ENCODE results near the gene HIGD2B.
"Not testable (repeated sequence)": the region's sequence is repeated elsewhere in the genome, so short reads cannot be mapped to it uniquely, and the experiment has no call there.

HIGD2B gene

GRCh38 chr15:72680931-72681330 lies 5.1 kb downstream of the HIGD2B start:
- DNase-seq (ENCODE audit: low read depth in 2 of 2, low spot score in 1 of 2), result no peak

GRCh38 chr15:72676838-72677237 lies 9.1 kb downstream of the HIGD2B start:
- no peak for DNase-seq (ENCODE audit: low read depth in 2 of 2, low spot score in 1 of 2)

GRCh38 chr15:72671525-72671924 lies 14.5 kb downstream of the HIGD2B start:
- DNase-seq (ENCODE audit: low read depth in 2 of 2, low spot score in 1 of 2), result no peak

- DNase-seq (ENCODE audit: low read depth in 2 of 2, low spot score in 1 of 2), result peak; percentile 29 to 40
Measured at GRCh38 chr15:72670656-72671352, 15.2 kb downstream of the HIGD2B start.

- DNase-seq (ENCODE audit: low read depth in 2 of 2, low spot score in 1 of 2), result not testable (repeated sequence)
Measured at GRCh38 chr15:72669803-72670202, 16.2 kb downstream of the HIGD2B start.

DNA sequence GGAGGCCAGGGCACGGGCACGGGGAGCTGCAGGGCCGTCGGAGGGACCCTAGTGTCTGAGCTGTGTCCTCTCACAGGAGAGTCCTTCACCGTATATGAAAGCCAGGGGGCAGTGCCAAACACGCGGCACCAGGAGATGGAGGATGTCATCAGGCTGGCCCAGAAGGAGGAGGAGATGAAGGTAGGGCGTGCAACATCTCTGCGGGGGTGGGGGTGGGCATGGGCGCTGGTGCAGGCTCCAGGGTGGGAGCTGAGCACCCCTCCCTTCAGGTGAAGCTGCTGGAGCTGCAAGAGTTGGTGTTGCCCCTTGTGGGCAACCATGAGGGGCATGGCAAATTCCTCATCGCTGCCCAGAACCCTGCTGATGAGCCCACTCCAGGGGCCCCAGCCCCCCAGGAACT lies 20.3 kb downstream of the HIGD2B start:
- not testable (repeated sequence) for DNase-seq (ENCODE audit: low read depth in 2 of 2, low spot score in 1 of 2)

DNA sequence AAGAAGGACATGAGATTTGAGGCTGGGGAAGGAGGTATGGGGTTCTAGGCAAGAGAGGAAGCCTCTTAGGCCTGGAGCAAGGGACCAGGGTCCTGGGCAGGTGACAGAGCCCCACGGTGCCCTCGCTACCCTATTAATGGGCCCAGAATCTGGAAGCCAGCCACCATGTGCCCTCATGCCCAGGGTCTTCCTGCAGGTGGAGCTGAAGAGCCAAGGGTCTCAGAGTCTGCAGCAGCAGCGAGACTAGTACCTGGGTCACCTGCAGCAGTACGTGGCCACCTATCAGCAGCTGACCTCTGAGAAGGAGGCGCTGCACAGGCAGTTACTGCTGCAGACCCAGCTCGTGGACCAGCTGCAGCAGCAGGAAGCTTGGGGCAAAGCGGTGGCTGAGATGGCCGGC lies 22.1 kb downstream of the HIGD2B start:
- not testable (repeated sequence) for DNase-seq (ENCODE audit: low read depth in 2 of 2, low spot score in 1 of 2)

DNA sequence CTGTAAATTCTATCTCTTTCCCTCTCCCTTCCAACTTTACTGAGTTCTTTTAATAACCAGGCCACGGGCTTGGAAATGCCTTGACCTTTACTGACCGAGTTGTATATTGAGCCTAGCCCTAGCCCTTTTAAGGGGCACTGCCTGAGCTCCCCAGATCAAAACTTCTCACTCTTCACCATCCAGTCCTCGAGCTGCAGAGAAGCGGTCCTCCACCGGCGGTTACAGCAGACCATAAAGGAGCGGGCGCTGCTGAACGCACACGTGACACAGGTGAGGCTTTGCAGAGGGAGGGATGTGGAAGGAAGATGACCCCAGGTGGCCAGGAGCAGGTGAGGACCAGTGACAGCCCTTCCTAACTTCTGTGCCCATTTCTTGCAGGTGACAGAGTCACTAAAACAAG lies 24.9 kb downstream of the HIGD2B start:
- not testable (repeated sequence) for DNase-seq (ENCODE audit: low read depth in 2 of 2, low spot score in 1 of 2)

GRCh38 chr15:72656014-72656413 lies 30.0 kb downstream of the HIGD2B start:
- DNase-seq (ENCODE audit: low read depth in 2 of 2, low spot score in 1 of 2), result not testable (repeated sequence)

DNA sequence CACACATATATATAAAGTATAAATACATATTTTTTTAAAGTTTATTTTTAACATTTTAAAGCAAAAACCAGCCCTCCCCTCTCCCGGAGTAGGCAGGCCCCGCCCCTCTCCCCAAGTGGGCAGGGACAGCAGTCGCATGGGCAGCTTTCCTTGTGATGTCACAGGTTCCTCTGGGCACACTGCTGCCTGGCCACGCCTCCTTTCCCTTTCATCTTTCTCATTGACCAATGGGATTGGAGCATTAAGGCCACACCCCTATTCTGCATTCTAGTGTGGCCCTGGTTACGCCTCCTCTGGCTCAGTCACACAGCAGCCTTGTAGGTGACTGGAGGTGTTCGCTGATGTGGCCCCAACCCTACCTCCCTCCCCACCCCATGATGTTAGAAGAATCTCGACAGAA lies 31.6 kb downstream of the HIGD2B start, which contains the start of gene GOLGA6B:
Gene GOLGA6B (plus strand): TSS at position 301 of the 400 bp plus-strand sequence. CDS start 41 bp downstream, at position 342.
- DNase-seq (ENCODE audit: low read depth in 2 of 2, low spot score in 1 of 2), result not testable (repeated sequence)

DNA sequence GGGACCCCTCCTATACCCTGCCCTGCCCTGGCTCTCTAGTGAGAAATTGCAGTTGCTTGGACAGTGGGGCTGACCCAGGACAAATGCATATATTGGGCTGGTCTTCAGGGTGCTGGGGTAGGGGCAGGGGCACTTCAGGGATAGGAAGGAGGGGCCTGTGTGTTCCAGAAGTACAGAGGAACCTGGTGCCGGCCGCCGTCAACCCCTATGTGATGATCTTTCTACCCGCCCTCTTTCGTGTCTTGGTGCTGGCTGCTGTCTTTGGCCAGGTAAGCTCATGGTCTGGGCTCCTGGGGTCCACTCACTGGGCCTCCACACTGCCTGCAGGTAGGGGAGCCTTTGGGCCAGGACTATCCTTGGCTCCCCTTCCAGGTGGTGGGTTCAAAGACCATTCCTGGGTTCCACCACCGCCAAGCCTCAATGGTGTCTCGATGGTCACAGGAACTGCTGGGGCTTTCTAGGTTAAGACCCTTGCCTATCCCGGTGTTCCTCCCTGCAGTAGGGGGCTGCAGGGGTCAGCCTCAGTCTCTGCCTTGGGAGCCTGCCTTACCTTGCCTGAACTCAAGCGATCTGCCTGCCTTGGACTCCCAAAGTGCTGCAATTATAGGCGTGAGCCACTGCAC lies 37.2 kb downstream of the HIGD2B start:
- DNase-seq (ENCODE audit: low read depth in 2 of 2, low spot score in 1 of 2), result not testable (repeated sequence)

- not testable (repeated sequence) for DNase-seq (ENCODE audit: low read depth in 2 of 2, low spot score in 1 of 2)
Measured at GRCh38 chr15:72642271-72642670, 43.7 kb downstream of the HIGD2B start.

DNA sequence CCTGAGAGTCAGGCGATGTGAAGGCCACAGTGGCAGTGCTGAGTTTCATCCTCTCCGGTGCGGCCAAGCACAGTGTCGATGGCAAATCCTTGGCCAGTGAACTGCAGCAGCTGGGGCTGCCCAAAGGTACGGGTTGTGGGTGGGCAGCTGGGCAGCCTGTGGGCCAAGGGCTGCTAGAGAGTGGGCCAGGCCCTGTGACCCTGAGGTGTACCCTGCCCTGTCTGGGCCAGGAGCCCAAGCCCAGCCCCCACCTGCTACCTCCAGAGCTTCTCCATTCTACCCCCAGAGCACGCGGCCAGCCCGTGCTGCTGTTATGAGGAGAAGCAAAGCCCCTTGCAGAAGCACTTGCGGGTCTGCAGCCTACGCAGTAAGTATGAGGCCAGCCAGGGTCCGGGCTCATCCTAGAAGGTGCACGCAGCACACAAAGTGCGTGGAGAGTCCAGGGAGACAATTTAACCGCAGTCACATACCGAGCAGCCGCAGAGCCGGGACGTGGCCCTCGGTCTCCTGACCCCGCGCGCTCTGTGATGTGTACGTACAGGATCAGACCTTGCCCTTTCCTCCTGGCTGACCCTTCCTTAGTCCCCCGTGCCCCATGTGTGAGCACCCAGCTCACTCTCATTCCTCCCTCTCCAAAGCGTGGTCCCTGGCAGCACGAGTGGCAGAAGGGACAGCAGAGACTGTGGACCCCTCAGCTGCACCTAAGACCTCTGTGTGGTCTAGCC lies 46.1 kb downstream of the HIGD2B start:
- DNase-seq (ENCODE audit: low read depth in 2 of 2, low spot score in 1 of 2), result not testable (repeated sequence)

GRCh38 chr15:72636519-72637282 lies 49.3 kb downstream of the HIGD2B start:
- peak in 1 of 2 donors; percentile 11 for DNase-seq (ENCODE audit: low read depth in 2 of 2, low spot score in 1 of 2)

DNA sequence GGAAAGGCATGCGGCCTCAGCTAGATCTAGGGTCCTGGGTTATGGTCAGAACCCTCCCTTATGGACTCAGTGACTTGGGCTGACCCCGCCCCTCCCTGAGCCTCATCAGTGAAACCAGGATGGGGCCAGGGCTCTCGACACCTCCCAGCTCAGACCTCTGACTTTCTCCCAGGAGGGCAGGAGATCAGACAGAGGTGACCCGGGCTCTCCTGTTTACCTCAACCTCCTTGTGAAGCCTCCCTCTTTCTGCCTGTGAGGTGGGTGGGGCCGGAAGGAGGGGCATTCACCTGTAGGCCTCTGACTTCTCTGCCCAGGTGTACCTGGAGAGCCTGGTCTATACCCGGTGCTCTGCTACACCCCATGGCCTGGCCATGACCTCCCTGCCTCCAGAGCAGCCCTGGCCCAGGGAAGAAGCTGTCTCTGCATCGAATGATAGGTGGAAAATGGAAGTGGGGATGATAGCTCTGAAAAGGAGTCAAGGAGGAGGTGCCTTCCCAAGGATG lies 56.9 kb downstream of the HIGD2B start:
- not testable (repeated sequence) for DNase-seq (ENCODE audit: low read depth in 2 of 2, low spot score in 1 of 2)

GRCh38 chr15:72628249-72629067 lies 57.5 kb downstream of the HIGD2B start:
- not testable (repeated sequence) for DNase-seq (ENCODE audit: low read depth in 2 of 2, low spot score in 1 of 2)

DNA sequence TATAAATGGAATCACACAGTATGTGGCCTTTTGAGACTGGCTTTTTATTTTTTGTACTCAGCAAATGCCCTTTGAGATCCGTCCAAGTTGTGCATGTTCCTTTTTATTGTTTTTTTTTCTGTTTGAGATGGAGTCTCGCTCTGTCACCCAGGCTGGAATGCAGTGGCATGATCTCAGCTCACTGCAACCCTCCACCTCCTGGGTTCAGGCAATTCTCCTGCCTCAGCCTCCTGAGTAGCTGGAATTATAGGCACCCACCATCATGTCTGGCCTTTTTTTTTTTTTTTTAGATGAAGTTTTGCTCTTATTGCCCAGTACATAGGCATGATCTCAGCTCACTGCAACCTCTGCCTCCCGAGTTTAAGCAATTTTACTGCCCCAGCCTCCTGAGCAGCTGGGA lies 59.8 kb downstream of the HIGD2B start:
- not testable (repeated sequence) for DNase-seq (ENCODE audit: low read depth in 2 of 2, low spot score in 1 of 2)

Measured in stimulated activated CD8-positive, alpha-beta memory T cell treated with anti-CD3 and anti-CD28 coated beads, Interleukin-4, amount 100 ng/mL, for 4 hours (primary cell).